Measurements from ENCODE around the gene NOCT. TPM values are rescaled to one million over a fixed set of nuclear protein-coding genes. Genes with fewer than 3 reads are reported as not detected.

Gene NOCT
- 1 to 10 TPM; 1.2 to 3.5 (median 3.4) TPM for total RNA-seq

- Histone ChIP-seq H3K9me3 (no peaks in the 10 kb centered on the region), H3K36me3 (no peaks in the 10 kb centered on the region), H3K4me3 (peak within 1 kb of the TSS; percentile 50 to 90), H3K27me3 (no peaks in the 10 kb centered on the region), H3K27ac (peak within 1 kb of the TSS; percentile 63 to 91 (median 89)), H3K4me1 (peaks cover 0 to 34% (median 7%) of the 10 kb centered on the region in 3 donors)
- 0% methylated on average over 11 to 17 of the region's 62 CpGs for WGBS, 2 donors (ENCODE audit: low coverage in 1 of 2)
- TF ChIP-seq POLR2A (IDR thresholded peaks at IDR 0.05) (peak; percentile 64 to 83), EP300 (IDR thresholded peaks at IDR 0.05) (no peak), CTCF (IDR thresholded peaks at IDR 0.05) (peak in 2 of 4 experiments; percentile 50 to 53), POLR2AphosphoS5 (IDR thresholded peaks at IDR 0.05) (peak; percentile 93)
- ATAC-seq = peak; percentile 95
These were observed at the start of gene NOCT for GRCh38 chr4:139015269-139015947. Gene NOCT (plus strand): TSS chr4:139015781. CDS start chr4:139015982, 201 bp downstream.

GRCh38 chr4:138967313-138967712, 48.3 kb upstream of the NOCT start:
- WGBS, 2 donors (ENCODE audit: low coverage in 1 of 2) = 67 to 78% methylated on average over 3 of the region's 3 CpGs
- TF ChIP-seq EP300 (IDR thresholded peaks at IDR 0.05) (no peak), CTCF (IDR thresholded peaks at IDR 0.05) (no peak), POLR2A (IDR thresholded peaks at IDR 0.05) (no peak), POLR2AphosphoS5 (IDR thresholded peaks at IDR 0.05) (no peak)

GRCh38 chr4:138972956-138973801, 42.4 kb upstream of the NOCT start:
- ATAC-seq = no peak
- Histone ChIP-seq H3K27ac (no peak overlapping the region), H3K4me1 (no peaks in the 10 kb centered on the region), H3K36me3 (no peaks in the 10 kb centered on the region), H3K4me3 (no peak overlapping the region), H3K9me3 (no peaks in the 10 kb centered on the region), H3K27me3 (no peaks in the 10 kb centered on the region)
- WGBS, 2 donors (ENCODE audit: low coverage in 1 of 2) = 70 to 92% methylated on average over 2 to 6 of the region's 9 CpGs
- TF ChIP-seq POLR2A (IDR thresholded peaks at IDR 0.05) (no peak), CTCF (IDR thresholded peaks at IDR 0.05) (no peak), EP300 (IDR thresholded peaks at IDR 0.05) (no peak), POLR2AphosphoS5 (IDR thresholded peaks at IDR 0.05) (no peak)

More at GRCh38 chr4:138967313-138967712, 48.3 kb upstream of the NOCT start:
- H3K27ac ChIP-seq = no peak overlapping the region
- ATAC-seq = no peak
- no peaks in the 10 kb centered on the region for H3K36me3 ChIP-seq
- no peak overlapping the region for H3K4me3 ChIP-seq
- no peaks in the 10 kb centered on the region for H3K9me3 ChIP-seq
- no peaks in the 10 kb centered on the region for H3K27me3 ChIP-seq
- H3K4me1 ChIP-seq = no peaks in the 10 kb centered on the region

GRCh38 chr4:138975225-138975624, 40.4 kb upstream of the NOCT start:
- 78 to 93% methylated on average over 4 of the region's 4 CpGs for WGBS, 2 donors (ENCODE audit: low coverage in 1 of 2)
- TF ChIP-seq CTCF (IDR thresholded peaks at IDR 0.05) = no peak
- TF ChIP-seq POLR2AphosphoS5 (IDR thresholded peaks at IDR 0.05) = no peak
- TF ChIP-seq EP300 (IDR thresholded peaks at IDR 0.05) = no peak
- TF ChIP-seq POLR2A (IDR thresholded peaks at IDR 0.05) = no peak
- no peak for ATAC-seq
- Histone ChIP-seq H3K27ac (no peak overlapping the region), H3K4me3 (no peak overlapping the region), H3K36me3 (no peaks in the 10 kb centered on the region), H3K4me1 (no peaks in the 10 kb centered on the region), H3K27me3 (no peaks in the 10 kb centered on the region), H3K9me3 (no peaks in the 10 kb centered on the region)
